NOMO-1 treated with dmso at 0.1 percent for 144 hours (cell line): ENCODE data around the gene CAPZB.

ENCODE experiments used
- DNase-seq: peaks from one replicate; lab custom pipeline; 2025; ENCODE audit not compliant: unreplicated experiment; lab: John Stamatoyannopoulos, UW

Gene CAPZB

DNA sequence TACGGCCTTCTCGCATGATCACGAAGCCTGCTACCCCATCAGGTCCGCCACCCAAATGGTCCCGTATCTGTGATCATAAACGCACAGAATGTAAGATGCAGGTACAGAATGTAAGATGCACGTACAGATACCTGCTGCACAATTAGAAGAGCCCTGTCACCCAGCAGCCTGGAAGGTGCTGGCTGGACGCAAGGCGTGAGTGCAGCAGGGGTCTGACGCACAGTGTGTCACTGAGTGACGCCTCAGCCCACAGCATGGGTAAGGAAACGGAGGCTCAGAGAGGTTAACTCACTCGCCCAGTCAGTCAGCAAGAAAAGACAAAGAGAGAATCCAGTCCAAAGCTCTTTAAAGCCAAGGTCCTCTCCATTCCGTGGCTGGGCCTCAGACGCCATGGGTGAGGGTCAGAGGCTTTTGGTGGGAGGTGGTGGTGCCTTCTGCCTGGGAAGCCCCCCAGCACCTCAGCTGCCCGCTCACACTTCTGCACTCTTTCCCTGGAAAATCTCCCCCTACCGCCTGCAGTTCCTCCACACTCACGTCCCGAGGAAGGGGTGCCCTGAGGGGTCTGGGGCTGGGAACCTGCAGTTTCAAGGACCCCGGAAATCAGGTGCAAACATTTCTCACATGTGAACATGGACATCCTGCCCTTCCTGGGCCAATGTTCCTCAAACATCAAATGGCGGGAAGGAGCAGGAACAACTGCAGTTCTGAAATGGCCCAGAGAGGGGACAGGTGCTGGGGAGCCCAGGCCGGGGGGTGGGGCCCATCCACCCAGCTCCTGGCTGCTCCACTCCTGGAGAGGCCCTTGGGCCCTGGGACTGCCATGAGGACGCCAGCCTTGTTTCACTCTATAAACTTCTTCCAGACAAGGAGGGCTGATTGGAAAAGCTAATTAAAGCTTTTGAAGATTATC is 113.9 kb downstream of the CAPZB start:
- no peak for DNase-seq

DNA sequence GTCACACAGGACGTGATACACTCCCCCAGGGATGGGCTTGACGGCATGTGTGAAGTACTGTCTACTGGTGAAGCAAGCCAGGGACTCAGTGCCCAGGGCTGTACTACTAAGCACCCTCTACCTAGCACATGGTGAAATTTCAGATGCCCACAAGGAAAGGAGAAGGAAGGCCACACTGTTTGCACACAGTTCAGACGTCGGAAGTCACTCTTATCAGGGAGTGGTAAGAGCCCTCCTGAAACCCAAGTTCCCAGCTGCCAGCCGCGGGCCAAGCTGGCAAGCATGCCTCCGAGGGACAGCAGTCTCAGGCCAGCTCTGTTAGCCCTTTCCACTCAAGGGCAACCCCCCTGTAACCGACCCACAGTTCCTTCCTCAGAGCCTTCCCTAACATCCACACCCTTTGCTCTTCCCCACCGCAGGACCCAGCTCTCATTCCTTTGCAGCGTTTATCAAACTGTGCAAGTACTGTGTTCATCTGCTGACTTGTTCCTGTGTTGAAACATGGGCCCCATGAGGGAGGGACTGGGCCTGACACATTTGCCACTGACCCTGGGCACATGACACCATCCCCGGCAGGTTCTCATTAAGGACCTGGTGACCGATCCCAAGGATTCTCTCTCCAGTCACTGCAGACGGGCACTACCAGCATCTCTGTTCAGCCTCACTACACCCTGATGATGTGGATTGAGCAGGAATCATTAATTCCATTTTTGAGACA is 114.7 kb downstream of the CAPZB start:
- no peak for DNase-seq

DNA sequence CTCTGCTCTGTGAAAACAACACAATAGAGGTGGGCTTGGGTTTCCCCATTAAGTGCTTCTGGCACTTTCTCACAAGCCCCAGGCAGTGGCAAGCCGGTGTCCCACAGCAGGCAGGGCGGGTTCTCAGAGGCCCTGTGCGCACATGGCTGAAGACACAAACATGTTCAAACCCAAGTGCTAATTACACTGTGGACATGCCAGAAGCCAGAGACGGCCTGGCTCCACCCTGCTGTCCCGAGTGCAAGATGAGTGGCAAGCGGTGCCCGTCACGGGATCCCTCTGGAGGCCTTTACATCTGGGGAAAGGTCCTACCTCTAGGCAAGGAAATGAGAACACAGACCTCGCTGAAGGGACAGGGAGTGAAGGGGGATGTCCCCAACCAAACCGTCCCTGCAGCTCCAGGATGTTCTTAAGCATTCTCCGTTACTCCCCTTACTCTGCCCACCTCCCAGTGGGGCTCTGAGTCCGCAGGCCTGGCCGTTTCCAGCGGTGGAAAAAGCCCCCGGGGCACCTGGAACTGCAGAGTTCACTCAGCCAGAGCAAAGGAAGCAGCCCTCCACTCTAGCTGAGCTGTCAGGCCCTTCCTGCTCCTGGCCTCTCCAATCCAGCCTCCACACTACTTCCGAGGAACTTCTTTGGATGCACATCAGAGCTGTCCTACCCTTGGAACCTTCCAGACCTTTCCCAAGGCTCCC is 115.8 kb downstream of the CAPZB start:
- DNase-seq, result no peak

DNA sequence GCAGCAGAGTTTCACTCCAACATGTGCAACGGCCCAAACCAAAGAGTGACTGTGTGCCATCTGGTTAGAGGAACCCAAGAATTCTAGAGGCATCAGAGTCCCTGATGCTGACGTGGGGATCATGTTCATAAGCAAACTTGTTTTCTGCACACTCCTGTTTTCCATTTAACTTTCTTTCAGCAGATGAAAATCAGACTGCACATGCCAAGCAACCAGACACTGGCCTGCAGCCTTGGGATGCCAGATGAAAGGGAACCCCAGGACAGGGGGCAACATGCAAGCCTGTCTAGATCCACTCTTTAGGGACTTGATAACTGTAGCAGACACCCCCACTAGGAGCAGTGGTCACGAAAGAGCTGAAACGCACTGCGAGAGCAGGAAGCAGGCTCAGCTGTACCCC is 116.4 kb downstream of the CAPZB start:
- no peak for DNase-seq

DNA sequence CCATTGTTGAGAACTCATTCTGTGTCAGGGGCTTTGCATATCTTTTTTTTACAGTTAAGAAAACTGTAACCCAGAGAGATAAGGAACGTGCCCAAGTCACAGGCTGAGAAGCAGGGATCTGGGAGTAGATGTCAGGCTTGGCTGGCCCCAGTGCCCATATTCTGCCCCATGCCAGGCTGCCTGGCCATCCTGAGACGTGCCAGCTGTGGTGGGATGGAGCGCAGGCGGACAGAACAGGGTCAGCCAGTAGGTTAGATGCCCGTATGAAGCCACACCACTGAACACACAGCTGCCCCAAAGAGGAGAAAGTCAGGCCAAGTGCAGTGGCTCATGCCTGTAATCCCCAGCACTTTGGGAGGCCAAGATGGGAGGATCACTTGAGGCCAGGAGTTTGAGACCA is 117.3 kb downstream of the CAPZB start:
- no peak for DNase-seq

DNA sequence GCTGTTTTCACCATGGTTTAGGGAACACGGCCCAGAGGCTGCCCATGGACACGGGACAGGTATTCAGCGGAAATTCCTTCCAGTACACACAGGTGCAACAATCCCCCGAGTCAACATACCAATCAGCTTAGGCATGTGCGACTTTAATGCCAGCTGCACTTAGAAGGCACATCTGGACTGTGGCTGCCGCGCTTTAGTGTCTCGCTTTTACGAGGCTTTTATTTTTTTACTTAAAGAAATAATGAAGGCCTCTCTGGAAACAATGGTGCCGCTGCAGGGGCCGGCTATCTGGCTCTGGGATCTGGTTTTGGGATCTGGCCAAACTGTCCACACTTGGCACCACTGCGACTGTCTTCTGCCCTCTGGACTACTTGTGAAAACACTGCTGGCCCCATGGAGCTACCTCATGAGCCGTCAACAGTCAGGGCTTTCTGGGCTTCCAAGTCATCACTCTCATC is 117.7 kb downstream of the CAPZB start:
- DNase-seq, result no peak

DNA sequence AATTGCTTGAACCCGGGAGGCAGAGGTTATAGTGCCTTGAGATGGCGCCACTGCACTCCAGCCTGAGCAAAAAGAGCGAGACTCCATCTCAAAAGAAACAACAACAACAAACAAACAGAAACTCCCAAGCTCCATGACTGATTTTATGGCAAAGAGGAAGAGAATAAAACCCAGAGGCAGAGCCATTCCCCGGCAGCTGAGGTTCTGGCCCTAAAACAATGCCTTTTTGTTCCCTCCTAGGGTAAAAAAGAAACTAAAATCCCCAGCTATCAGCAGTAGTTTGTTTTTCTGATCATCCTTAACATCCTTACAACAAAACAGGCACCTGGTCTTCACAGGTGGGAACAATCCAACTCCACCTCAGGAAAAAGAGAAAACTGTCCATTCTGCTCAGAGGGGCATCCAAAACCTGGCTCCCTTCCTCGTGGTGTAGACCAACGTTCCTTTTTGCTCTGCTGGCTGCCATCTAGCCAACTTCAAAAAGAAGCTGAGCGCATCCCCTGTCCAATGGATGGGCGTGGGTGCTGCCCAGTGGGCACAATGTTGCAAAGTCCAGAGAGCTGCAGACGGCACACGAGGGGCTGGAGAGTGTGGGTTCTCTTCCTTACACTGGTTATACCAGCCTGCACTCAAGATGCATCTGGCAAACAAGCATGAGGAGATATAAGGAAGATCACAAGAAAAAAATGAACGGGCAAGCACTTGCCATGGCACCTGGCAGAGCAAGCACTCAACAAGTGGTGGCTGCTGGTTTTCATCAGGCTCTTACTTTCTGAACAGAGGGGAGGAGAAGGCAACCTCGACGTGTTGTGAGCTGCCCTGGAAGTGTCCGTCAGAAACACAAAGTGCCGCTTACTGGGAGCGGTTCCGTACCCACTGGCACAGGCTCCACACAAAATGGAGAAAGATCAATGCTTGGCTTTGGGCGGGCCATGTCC is 118.5 kb downstream of the CAPZB start:
- DNase-seq, result no peak

DNA sequence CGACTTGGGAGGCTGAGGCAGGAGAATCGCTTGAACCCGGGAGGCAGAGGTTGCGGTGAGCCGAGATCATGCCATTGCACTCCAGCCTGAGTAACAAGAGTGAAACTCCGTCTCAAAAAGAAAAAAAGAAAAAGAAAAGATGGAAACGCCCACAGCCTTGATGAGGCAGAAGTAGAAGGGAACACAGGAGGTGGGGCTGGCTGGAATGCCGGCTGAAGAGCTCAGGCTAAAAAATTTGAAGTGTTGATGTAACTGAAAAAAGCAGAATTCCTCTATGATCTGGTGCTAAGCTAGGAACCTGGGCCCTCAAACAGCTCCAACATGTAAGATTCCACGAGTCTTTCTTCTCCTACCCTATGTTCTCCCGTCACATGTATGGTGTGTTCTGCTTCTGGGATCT is 119.6 kb downstream of the CAPZB start:
- DNase-seq, result no peak

DNA sequence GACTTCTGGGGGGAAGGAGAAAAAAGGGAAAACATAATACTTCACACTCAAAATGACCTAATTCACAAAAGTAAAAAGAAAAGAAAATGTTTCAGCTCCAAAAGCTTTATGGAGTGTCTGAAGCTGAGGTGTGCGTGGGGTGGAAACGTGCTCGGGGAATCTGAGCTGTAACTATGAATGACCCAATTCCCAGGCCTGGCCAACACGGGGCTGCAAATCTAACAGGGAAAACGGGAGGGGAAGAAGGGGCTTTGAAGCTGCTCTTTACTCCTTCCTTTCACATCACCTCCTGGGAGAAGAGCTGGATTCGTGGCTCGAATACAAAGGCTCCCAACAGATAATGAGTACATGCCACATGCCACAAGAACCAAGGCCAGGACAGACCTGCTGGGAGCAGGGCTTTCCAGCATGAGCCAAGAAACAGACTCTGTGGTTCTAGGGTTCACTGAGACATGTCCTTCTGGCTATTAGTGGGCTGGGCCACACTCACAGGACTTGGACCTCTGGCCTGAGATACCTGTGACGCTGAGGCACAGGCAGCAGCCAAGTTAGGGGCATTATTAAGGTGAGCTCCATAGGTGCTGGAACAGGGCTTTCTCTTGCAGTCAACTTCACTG is 121.7 kb downstream of the CAPZB start:
- no peak for DNase-seq

DNA sequence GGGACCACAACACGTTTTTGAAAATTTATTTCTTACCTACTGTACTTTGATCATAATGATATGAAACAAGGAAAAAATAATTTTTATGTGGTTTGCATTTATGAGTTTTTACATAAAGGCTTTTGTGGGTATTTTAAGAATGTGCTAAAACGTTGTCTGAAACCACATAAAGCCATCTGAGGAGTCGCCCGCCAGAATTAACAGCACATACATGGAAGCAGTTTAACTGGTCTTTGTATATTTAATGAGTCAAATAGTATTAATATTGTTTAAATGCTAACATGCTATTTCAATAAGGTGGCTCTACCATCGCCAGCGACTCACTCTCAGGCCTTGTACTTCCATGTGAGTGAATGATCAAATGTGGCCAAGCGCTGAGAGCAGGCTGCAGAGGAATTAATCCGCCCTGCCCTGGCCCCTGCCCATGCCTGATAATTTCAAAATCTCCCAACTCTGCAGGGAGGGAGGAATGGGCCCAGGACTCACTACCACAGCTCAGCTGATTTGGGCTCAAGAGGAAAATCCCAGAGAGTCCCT is 123.7 kb downstream of the CAPZB start:
- DNase-seq, result no peak

DNA sequence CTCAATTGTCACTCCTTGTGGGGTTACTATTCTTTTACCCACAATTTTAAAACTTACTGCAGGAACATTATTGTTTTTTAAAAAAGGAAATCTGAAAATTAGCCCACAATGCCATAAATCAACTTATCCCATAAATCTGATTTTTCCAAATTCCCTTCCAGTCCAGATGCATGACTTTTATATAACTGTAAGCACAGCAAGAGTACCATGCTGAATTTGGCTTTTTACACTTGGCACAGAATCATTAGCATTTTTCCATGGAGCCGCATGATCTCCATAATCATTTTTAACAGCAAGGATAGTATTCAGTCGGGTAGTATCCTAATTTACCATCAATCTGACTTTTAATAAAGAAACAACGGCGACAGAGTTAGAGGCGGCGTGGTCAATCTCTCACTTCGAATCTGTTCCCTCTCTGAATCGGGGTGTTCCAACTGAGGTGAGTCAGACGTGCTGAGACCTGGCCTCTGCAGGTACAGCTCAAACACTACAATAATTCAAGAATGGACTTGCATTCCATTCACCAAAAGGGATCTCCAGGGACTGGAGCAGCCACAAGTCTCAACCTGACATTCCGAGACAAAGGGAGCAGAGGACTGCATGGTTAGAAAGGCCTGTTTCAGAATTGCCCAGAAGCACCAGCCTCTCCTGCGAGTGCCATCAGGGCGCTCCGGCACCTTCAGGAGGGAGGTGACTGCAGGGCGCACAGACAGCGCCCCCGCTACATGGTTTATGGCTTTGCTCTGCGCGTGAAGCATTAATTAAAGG is 124.3 kb downstream of the CAPZB start:
- no peak for DNase-seq

DNA sequence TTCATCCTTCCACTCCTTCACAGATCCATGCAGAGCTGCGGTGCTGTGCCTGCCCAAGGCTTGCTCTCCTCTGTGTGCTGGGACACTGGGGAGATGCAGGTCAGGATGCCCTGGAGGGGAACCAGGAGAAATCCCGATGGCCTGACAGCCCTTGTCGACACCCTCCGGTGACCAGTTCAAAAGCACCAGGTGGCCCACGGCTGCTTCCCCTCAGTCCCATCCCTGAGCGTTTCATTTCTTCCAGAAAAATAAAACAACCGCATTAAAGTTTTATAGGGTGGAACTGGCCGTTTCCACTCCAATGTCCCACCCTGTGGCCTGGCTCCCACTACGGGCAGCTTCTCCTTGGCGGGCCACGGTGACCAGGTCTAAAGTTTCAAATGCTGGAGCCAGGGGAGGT is 124.9 kb downstream of the CAPZB start:
- no peak for DNase-seq

DNA sequence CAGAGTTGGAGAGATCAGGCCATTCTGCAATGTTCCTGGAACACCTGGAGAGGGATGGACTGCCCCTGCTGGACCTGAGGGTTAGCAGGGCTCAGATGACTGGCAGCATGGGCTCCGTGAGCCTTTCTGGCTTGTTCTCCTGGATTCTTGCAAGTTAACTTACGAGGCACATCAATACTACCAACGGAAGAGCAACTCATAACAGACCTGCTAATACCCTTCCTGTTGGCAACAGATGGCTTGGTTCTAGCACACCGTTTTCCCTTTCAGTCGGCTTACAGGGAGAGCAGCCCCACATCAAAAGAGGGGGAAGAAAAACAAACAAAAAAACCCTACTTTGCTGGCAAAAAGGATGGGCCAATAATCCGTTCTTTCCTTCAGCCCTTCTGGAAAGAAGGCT is 125.3 kb downstream of the CAPZB start:
- DNase-seq, result no peak

DNA sequence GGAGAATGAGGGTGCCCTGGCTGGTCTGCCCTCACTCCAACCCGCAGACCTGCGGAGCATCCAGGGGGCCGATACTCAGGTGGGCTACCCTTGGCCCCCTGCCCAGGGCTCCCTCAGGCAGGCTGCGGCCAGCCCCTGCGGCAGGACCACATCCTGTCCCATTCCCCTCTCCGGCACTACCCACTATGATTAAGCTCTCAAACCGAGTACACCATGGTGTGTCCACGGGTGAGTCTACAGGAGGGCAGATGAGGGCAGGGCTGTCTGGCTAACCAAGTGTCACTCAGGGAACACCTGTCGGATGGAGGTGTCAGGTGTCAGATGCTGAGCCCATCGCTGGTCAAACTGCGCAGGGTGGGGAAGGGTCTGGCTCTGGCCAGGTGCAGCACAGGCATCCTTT is 126.0 kb downstream of the CAPZB start:
- no peak for DNase-seq

DNA sequence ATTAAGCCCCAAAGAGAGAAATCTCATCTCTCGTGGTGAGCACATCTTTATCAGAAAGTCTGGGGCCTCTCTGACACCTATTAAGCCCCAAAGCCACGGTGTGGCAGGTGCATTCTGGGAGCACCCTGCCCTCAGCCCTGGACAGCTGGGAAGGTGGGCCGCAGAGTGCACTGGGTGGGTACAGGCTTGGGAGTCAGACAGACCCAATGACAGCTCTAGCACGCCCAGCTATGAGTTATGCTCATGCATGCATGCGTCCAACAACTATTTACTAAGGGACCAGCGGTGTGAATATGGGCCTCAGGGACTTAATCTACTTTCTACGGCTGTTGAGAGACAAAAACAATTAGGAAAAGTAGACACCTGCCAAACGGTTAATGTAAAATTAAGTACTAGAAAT is 126.6 kb downstream of the CAPZB start:
- no peak for DNase-seq

DNA sequence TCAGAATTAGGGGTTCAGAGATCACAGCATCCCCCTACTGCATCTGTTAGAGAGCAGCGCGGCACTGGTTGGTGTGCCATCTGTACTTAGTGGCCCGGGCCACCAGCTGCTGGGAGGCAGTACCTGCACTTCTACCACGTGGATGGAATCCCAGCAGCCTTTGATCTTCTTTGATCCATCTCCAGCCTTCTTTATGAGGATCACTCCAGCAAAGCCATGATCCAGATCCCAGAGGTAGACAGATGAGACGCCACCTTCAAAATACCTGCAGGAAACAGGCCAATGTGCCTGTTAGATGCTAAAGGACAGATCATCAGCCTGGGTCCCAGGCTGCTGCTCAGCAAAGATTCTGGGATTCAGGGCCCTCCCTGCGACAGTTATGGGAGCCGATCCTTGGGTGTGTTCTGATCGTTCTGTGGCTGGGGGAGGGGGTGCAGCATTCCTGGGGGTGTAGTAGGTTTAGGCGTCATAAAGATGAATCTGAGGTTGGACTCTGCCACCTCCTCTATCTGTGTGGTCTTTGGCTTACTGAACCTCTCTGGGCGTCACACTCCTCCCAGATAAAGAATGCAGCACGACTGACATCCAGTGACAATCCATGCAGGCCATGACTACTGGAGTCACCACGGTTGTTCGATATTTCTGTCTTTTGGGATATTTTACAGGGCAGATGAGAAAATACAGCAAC is 127.9 kb downstream of the CAPZB start:
- DNase-seq, result no peak

DNA sequence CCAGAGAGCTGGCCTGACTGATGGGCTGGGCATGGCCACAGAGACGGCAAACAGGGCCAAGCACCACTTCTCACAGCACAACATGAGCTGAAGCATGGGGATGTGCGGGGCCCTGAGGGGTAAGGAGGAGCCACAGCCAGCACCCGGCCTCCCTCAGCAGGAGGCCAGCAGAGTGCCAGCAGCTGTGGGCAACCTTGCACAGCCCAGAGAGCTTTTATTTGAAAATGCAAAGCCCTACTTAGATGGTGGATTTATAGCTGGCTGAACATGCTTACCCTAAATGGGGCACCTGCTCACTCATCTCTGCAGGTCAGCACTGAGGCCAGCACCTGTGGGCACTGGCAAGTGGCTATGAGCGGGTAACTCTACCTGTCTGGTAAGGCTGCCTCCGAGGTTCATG is 129.1 kb downstream of the CAPZB start:
- no peak for DNase-seq

DNA sequence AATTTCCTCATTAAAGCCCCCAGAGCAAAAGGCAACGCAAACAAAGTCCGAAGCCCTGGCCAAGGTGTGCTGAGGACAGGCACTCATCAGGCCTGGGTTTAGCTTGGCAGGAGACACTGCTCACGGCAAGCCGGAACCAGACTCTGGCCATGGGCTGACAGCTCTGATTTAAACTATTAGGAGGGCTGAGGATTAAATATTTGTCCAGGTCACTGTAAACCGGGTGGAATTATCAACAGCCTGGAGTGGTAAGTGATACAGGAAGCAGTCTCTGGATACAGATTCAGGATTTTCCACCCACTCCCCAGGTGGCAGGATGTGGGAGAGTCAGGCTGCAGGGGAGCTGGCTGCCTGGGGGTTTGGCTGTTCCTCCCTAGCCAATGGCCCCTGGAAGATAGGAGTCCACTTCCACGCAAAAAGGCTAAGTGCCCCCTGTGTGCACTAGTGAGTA is 130.8 kb downstream of the CAPZB start:
- no peak for DNase-seq

DNA sequence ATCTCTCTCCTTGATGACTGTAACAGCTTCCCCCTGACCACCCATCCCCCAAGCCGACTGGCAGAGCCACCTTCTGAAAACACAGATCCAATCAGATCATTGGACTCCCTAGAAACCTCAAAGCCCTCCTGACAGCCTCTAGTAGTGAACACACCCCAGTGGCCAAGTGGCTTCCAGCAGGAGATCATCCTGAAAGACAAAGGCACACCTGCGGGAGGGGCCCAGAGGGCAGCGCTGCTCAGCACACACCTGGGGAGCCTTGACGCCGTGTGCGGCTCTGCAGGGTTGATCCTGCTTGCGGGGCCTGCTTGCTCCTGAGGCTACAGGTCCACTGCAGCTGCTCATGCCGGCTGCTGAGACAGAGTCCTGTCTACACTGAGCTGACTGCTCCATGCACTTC is 131.7 kb downstream of the CAPZB start:
- no peak for DNase-seq
